Suprapubic skin (tissue), 4 donors: ENCODE data around the gene REP15.

Experiments
- POLR2A ChIP-seq, 2 donors: fragments of 450-650 bp; IDR thresholded peaks; one replicate each; pipeline ENCODE4 v1.6.1; 2017; ENCODE audit warnings: antibody characterized with exemption in 2 of 2, mild to moderate bottlenecking in 2 of 2, moderate library complexity in 2 of 2
- POLR2AphosphoS5 ChIP-seq, 3 donors: sonication (generic); formaldehyde crosslinking; IDR thresholded peaks; one replicate each; pipeline ENCODE4 v1.6.1; 2017; ENCODE audit warnings: antibody characterized with exemption in 3 of 3
- TF ChIP-seq, protein P1 (sequence below), 2 donors: fragments of 200-600 bp in 1 of 2; fragments of 450-650 bp in 1 of 2; sonication (generic) in 1 of 2; IDR thresholded peaks; one replicate each; pipeline ENCODE4 v1.5.1; 2016 to 2019; ENCODE audit warnings: antibody characterized with exemption in 2 of 2, mild to moderate bottlenecking in 1 of 2, moderate library complexity in 1 of 2

DNA sequence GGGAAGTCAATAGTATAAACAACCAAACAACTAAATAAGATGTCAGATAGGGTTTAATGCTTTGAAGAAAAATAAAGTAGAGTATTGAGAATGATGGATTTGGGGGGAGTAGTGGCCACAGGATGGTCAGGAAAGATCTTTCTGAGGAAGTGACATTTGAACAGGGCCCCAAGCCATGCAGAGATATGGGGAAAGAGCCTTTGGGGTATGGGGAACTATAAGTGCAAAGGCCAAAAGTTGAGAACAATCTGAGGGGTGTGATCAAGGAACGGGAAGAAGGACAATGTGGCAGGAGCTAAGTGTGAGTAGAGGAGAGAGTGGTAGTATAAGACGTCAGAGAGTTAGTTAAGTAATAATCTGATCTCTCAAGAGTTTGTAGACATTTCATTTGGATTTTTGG lies 15.7 kb downstream of the REP15 start:
- TF ChIP-seq POLR2A (IDR thresholded peaks at IDR 0.05) = no peak
- TF ChIP-seq, protein P1, sequence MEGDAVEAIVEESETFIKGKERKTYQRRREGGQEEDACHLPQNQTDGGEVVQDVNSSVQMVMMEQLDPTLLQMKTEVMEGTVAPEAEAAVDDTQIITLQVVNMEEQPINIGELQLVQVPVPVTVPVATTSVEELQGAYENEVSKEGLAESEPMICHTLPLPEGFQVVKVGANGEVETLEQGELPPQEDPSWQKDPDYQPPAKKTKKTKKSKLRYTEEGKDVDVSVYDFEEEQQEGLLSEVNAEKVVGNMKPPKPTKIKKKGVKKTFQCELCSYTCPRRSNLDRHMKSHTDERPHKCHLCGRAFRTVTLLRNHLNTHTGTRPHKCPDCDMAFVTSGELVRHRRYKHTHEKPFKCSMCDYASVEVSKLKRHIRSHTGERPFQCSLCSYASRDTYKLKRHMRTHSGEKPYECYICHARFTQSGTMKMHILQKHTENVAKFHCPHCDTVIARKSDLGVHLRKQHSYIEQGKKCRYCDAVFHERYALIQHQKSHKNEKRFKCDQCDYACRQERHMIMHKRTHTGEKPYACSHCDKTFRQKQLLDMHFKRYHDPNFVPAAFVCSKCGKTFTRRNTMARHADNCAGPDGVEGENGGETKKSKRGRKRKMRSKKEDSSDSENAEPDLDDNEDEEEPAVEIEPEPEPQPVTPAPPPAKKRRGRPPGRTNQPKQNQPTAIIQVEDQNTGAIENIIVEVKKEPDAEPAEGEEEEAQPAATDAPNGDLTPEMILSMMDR (IDR thresholded peaks at IDR 0.05) = no peak
- no peak for TF ChIP-seq POLR2AphosphoS5 (IDR thresholded peaks at IDR 0.05)
